Psoas muscle (tissue), 8 donors: ENCODE data around the gene PADI2. TPM values are rescaled to one million over a fixed set of nuclear protein-coding genes. Genes with fewer than 3 reads are reported as not detected.

Experiments
- ATAC-seq, 4 donors: fragments of 200-7000 bp; cut with Tn5 transposase; one replicate each; pipeline ENCODE4 v1.9.1; 2020; ENCODE audit warnings: moderate library complexity in 3 of 4, mild to moderate bottlenecking in 2 of 4
- DNase-seq, 2 donors: peaks; one replicate each; pipeline ENCODE4 v3.0.0-alpha.2; 2020
- H3K27ac ChIP-seq: fragments of 200-600 bp; one replicate; pipeline ENCODE4 v1.8.0; 2022
- H3K27me3 ChIP-seq, 3 donors: fragments of 200-600 bp in 1 of 3; one replicate each; pipeline versions ENCODE4 v1.6.1 to v1.8.0; 2013 to 2022; ENCODE audit warnings: low read length in 2 of 3, mild to moderate bottlenecking in 2 of 3, moderate library complexity in 1 of 3; ENCODE audit not compliant: insufficient read depth in 3 of 3
- H3K36me3 ChIP-seq, 2 donors: fragments of 200-600 bp in 1 of 2; one replicate each; pipeline versions ENCODE4 v1.6.1 to v1.8.0; 2013 to 2022; ENCODE audit warnings: low read depth in 1 of 2, mild to moderate bottlenecking in 1 of 2, moderate library complexity in 1 of 2; ENCODE audit not compliant: insufficient read depth in 1 of 2
- H3K4me1 ChIP-seq: fragments of 200-600 bp; one replicate; pipeline ENCODE4 v1.8.0; 2022
- H3K4me3 ChIP-seq: fragments of 200-600 bp; one replicate; pipeline ENCODE4 v1.8.0; 2022; ENCODE audit warnings: mild to moderate bottlenecking
- H3K9me3 ChIP-seq: fragments of 200-600 bp; one replicate; pipeline ENCODE4 v1.8.0; 2022
- CTCF ChIP-seq: fragments of 200-600 bp; IDR thresholded peaks from one replicate; pipeline ENCODE4 v1.8.0; 2022; ENCODE audit warnings: antibody characterized with exemption
- WGBS, 3 donors: extraction: QIAGEN DNeasy Blood & Tissue Kit; methylation state at CpG; one replicate each; pipeline versions ENCODE4 v1.1.6 to v1.1.7; 2013; 5-methylcytosine and 5-hydroxymethylcytosine counted together
- intact Hi-C, 2 donors: fragments of 100-400 bp; cut with DNase I; formaldehyde crosslinking; loops; one replicate each; pipeline versions ENCODE4 v1.11.0 to v1.14.2; 2022
- polyA plus RNA-seq, 3 donors: library from polyadenylated mRNA; stranded (reverse); fragments of 200-250 nt; gene quantifications; one replicate each; pipeline ENCODE4 v1.2.3, GENCODE V29; 2013
- total RNA-seq, 4 donors: library from RNA; stranded (reverse); fragmentation: NEBNext Ultra II Directional in 2 of 4; extraction: Animal tissue kit (Norgen Biotek cat#: 25700) in 2 of 4; gene quantifications; one replicate each; pipeline versions ENCODE4 v1.2.1 to v1.2.4, GENCODE V29; 2021 to 2023
- donor health status: healthy with polysubstance abuse.
- donor health status: DM: no; HTN: no; CAD: no; lungs with moderate emphysema.
- donor health status: Bipolar disorder and iron deficiency.
- donor health status: healthy.
- donor health status: DM: yes; HTN: yes; CAD: no.
- donor health status: DM: no; HTN: no; CAD: no.
- donor health status: DM: no; HTN: no; CAD: no.
- donor health status: DM: yes; HTN: yes; CAD: no.

PADI2 gene
- total and polyA plus RNA-seq, 7 donors = 58.1 to 956 (median 198) TPM

- Histone ChIP-seq H3K4me3 (no peak overlapping the region), H3K4me1 (no peaks in the 10 kb centered on the region), H3K27me3 (peaks cover 0 to 2% (median 0%) of the 10 kb centered on the region in 3 donors), H3K27ac (no peak overlapping the region), H3K36me3 (no peaks in the 10 kb centered on the region), H3K9me3 (no peaks in the 10 kb centered on the region)
- DNase-seq (no peak), ATAC-seq (no peak)
- no peak for TF ChIP-seq CTCF
- intact Hi-C loops = no loop called here
- WGBS, 3 donors = 73 to 79% (median 77%) methylated on average over 3 of the region's 3 CpGs
These were observed 10.9 kb upstream of the PADI2 start for GRCh38 chr1:17130138-17130635.

- 53 to 65% (median 62%) methylated on average over 5 of the region's 5 CpGs for WGBS, 3 donors
- no peaks in the 10 kb centered on the region for H3K9me3 ChIP-seq
- TF ChIP-seq CTCF = no peak
- no peak for DNase-seq
- ATAC-seq = no peak
- H3K4me1 ChIP-seq = no peaks in the 10 kb centered on the region
- H3K36me3 ChIP-seq = no peaks in the 10 kb centered on the region
- intact Hi-C loops = no loop called here
- H3K27me3 ChIP-seq = no peaks in the 10 kb centered on the region
- H3K27ac ChIP-seq = no peak overlapping the region
- no peak overlapping the region for H3K4me3 ChIP-seq
These were observed 9.1 kb upstream of the PADI2 start for GRCh38 chr1:17128361-17128760.

- Histone ChIP-seq H3K36me3 (no peaks in the 10 kb centered on the region), H3K4me3 (no peak overlapping the region), H3K4me1 (peaks cover 21% of the 10 kb centered on the region), H3K27me3 (no peaks in the 10 kb centered on the region), H3K9me3 (no peaks in the 10 kb centered on the region), H3K27ac (no peak overlapping the region)
- peak; percentile 49 to 73 (median 60) for ATAC-seq
- WGBS, 3 donors = 7 to 12% (median 8%) methylated on average over 13 to 16 of the region's 16 CpGs
- peak; percentile 95 for TF ChIP-seq CTCF
- peak; percentile 88 to 93 for DNase-seq
- intact Hi-C loops = loop anchor here (1.0 to 2.0 kb wide), 3 partner anchors 63 to 211 kb away; no protein-coding TSS in a partner anchor
These were observed 6.5 kb upstream of the PADI2 start for GRCh38 chr1:17125756-17126237.

GRCh38 chr1:17123196-17124045 lies 4.2 kb upstream of the PADI2 start:
- intact Hi-C loops = loop anchor here (2.0 to 5.0 kb wide), 3 partner anchors 61 to 214 kb away; no protein-coding TSS in a partner anchor
- ATAC-seq (no peak), DNase-seq (no peak)
- Histone ChIP-seq H3K4me3 (no peak overlapping the region), H3K27ac (peak overlapping the region; percentile 97), H3K9me3 (no peaks in the 10 kb centered on the region), H3K4me1 (peaks cover 28% of the 10 kb centered on the region), H3K36me3 (no peaks in the 10 kb centered on the region), H3K27me3 (no peaks in the 10 kb centered on the region)
- no peak for TF ChIP-seq CTCF
- 75 to 79% (median 76%) methylated on average over 14 of the region's 14 CpGs for WGBS, 3 donors
